ENCODE measurements around the gene SAPCD2.

- TF ChIP-seq ELF4 (IDR thresholded peaks at IDR 0.05) (no peak), HDGF (IDR thresholded peaks at IDR 0.05; ENCODE audit: borderline replicate concordance) (no peak), SP1 (IDR thresholded peaks at IDR 0.05) (no peak), L3MBTL2 (conservative IDR thresholded peaks at IDR 0.05) (no peak), TARDBP (IDR thresholded peaks at IDR 0.05) (no peak), FOXK2 (IDR thresholded peaks at IDR 0.05) (no peak), FOXM1 (IDR thresholded peaks at IDR 0.05; ENCODE audit: borderline replicate concordance) (no peak), NFRKB (IDR thresholded peaks at IDR 0.05) (no peak), SUZ12 (IDR thresholded peaks at IDR 0.05) (no peak), FOXA1 (IDR thresholded peaks at IDR 0.05) (no peak), LEF1 (IDR thresholded peaks at IDR 0.05; ENCODE audit: borderline replicate concordance) (no peak), PKNOX1 (IDR thresholded peaks at IDR 0.05) (no peak), BHLHE40 (IDR thresholded peaks at IDR 0.05; ENCODE audit: borderline replicate concordance) (no peak), CTBP1 (IDR thresholded peaks at IDR 0.05; ENCODE audit: borderline replicate concordance) (no peak)
Measured at GRCh38 chr9:137049544-137050449, 20.6 kb downstream of the SAPCD2 start.
